COLO829 (cell line): ENCODE measurements around the gene DHODH.

Experiments used
- DNase-seq: peaks from one replicate; pipeline ENCODE4 v3.0.0; 2012; ENCODE audit warnings: low spot score

The DHODH gene

DNA sequence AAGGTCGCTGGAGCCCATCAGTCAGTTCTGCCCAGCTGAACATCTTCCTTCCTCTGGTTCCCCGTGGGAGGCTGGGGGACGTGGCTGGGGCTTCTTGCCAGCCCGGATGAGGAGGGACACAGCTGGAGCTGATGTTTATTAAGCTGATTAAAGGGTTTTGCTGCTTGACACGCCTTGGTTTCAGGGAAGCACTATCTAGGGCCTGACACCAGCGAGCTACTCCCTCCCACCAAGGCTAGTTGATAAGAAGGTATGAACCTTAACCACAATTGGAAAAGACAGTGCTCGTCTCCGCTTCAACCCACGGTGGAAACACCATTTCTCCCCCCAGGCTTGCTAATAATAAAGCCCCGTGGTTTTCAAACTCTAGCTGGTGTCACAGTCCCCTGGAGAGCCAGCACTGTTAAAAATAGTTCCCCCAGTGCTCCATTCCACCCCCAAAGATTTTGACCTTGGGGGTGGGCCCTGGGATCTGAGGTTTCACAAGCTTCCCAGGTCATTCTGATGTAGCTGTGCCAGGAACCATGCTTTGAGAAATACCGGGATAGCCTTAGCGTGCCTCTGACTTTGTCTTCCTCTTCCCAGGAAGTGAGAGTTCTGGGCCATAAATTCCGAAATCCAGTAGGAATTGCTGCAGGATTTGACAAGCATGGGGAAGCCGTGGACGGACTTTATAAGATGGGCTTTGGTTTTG is 5.5 kb downstream of the DHODH start:
- no peak for DNase-seq

- DNase-seq = no peak
Observed at GRCh38 chr16:72014675-72015074, 6.1 kb downstream of the DHODH start.

- no peak for DNase-seq
Observed at GRCh38 chr16:72015124-72015523, 6.6 kb downstream of the DHODH start.

DNA sequence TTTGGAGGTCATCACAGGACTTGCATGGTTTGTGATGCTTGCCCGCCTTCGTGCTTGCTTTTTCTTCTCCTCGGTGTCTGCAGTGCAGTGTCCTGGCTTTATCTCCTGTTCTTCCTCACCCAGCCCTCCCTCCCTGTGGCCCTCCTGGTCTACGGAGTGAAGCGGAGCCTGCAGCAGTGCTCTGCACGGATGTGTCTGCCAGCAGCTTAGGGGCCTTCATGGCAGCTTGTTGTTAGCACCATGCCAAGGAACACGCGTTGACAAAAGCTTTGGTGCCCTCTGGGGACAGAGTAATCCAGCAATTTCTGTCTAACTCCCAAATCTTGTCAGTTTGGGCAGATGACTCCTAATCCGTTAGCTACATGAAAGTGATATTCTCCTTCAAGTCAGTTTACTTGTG is 9.9 kb downstream of the DHODH start:
- DNase-seq = no peak

GRCh38 chr16:72021043-72021442 is 12.5 kb downstream of the DHODH start:
- DNase-seq = no peak

DNA sequence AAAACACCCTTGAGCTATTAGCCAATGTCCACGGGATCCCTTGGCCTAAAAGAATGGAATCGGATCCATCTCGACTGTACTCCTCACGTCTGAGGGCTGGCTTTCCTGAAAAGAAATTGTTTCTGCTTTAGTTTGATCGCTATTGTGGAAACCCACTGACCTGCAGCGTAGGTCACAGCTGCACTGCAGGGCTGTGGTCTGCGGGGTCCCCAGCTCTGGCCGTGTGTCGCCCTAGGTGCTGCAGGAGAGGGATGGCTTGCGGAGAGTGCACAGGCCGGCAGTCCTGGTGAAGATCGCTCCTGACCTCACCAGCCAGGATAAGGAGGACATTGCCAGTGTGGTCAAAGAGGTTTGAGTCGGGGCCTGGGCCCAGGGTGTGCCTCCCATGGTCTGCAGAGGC is 13.6 kb downstream of the DHODH start:
- no peak for DNase-seq

GRCh38 chr16:72023962-72024361 is 15.4 kb downstream of the DHODH start:
- no peak for DNase-seq

DNA sequence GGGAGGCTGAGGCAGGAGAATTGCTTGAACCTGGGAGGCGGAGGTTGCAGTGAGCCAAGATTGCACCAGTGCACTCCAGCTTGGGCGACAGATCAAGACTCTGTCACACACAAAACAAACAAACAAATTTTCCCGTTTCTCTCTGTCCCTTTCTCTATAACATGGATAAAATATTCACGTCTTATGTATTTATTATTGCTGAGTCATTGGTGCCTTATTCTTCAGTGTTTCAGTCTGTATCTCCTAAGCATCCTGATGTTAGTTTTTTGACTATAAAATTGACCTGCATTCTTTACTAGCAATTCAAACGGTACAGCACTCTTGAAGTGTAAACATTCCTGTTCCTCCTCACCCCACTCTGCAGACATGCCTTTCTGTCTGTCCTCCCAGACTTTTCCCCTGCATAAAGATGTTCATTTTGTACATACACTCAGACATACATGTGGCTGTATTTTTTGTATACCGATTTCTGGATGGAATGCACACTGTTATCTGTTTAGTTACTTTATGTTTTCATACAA is 16.4 kb downstream of the DHODH start:
- no peak for DNase-seq

- DNase-seq = no peak
Observed at GRCh38 chr16:72025404-72026114, 17.0 kb downstream of the DHODH start.

GRCh38 chr16:72027669-72028378 is 19.3 kb downstream of the DHODH start:
- DNase-seq = no peak

DNA sequence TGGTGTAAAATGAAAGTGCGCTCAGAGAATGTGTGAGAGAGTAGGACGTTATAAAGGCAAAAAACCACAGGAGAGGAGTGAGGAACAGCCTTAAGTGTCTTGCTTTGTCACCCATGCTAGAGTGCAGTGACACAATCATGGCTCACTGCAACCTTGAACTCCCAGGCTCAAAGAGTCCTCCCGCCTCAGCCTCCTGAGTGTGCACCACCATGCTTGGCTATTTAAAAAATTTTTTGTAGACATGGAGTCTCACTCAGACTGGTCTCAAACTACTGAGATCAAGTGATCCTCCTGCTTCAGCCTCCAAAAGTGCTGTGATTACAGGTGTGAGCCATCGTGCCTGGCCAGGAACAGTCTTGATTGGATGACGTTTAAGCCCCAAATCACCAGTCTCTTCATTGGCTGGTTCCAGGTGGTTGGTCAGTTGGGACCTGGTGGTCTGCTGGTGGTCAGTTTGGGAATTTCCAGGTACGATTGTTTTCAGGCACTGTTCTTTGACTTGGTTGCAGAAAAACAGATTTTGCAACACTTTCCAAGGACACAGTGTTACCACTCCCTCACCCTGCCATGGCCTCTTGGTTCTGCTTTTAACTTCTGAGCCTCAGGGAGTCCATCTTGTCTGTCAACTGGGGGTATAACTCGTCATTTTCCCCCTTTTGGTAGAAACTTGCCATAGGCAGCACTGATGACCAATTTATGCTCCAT is 21.2 kb downstream of the DHODH start:
- no peak for DNase-seq

DNA sequence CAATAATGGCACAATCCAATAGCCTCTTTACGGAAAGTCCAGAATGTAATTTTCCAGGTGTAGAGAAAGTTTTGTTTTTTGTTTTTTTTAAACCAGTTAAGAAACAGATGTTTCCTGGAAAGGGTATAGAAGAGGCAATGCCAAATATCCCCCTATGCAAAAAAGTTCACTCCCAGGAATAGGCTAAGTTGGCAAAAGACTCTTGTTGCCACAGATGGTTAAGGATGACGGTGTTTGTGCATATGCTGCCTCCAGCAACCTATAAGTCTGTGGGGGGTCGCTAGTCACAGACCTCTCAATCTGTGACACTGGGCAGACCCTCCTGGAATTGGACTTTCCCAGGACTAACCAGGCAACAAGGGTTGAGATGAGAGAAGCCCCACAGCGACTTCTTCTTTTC is 24.9 kb downstream of the DHODH start:
- no peak for DNase-seq

- peak; percentile 8 for DNase-seq
Observed at GRCh38 chr16:72036098-72036497, 27.6 kb downstream of the DHODH start.

DNA sequence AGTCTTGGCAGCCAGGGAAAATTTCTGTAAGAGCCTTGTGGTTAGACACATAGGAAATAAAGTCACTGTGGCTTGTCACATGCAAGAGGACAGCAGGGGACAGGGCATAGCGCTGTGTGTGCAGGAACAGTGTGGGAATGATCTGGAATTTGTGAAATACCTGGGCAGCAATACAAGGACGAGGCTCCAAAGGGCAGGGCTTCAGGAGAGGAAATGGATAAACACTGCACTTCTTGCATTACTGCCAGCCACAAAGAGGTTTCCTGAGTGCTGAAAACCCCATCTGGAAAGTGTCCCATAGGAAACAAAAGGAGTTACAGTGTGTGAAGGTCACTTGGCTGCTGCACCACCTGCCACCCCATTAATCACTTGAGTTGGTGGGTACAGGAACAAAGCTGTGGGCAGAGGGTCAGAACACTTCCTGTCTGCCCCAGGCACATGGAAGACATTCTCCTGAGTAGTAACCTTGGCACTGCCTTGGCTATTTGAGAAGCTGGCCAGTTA is 33.7 kb downstream of the DHODH start:
- DNase-seq = no peak

- no peak for DNase-seq
Observed at GRCh38 chr16:72043058-72043457, 34.5 kb downstream of the DHODH start.

DNA sequence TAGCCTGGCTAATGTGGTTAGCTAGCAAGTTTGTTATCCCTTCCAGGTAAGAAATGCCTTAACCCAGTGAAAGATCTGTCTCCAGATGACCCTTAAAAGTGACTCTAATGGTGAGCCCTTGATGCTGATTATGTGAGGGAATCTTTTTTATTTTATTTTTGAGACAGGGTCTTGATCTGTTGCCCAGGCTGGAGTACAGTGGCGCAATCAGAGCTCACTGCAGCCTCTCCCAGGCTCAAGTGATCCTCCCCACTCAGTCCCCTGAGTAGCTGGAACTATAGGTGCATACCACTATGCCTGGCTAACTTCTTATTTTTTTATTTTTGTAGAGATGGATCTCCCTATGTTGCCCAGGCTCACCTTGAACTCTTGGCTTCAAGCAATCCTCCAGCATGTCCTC is 35.0 kb downstream of the DHODH start:
- no peak for DNase-seq

GRCh38 chr16:72044296-72044695 is 35.8 kb downstream of the DHODH start:
- no peak for DNase-seq

DNA sequence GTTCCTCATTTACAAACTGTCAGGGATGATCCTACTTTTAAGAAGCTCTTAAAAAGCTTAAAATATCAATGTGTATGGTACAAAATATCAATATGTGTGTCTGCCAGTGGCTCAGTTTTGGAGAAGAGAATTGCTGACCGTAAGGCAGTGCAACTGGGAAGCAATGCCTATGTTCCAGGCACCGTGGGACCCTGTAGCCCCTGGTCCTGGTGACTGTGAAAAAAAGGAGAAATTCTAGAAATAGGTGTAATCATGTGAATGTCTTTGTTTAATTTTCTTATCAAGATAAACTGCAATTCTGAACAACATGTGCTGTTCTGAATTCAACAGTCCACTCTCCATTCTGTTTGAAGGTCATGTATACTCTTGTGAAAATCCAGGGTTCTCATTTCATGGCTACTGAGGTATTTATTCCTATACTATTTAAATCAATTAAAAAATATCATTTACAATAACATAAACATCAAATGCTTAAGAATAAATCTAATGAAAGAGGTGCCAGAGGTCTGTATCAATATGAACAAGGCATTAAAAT is 36.3 kb downstream of the DHODH start:
- DNase-seq = no peak

- no peak for DNase-seq
Observed at GRCh38 chr16:72049110-72049509, 40.6 kb downstream of the DHODH start.

GRCh38 chr16:72050769-72051464 is 42.4 kb downstream of the DHODH start:
- DNase-seq = no peak

GRCh38 chr16:72051818-72052217 is 43.3 kb downstream of the DHODH start:
- DNase-seq = no peak
